IMR-90 (cell line): ENCODE results near the gene P4HA2. TPM values are rescaled to one million over a fixed set of nuclear protein-coding genes. Genes with fewer than 3 reads are reported as not detected.

Source experiments
- ATAC-seq: fragments of 200-7000 bp; cut with Tn5 transposase; 2 replicates; pipeline ENCODE4 v1.9.1; 2020; ENCODE audit warnings: low read depth, mild to moderate bottlenecking, moderate library complexity
- BruUV-seq: library from RNA; stranded (reverse); fragments of 400-500 nt; replicated peaks from 2 replicates; lab custom pipeline; 2021; lab: Mats Ljungman, UMichigan
- CTCF ChIA-PET: fragments of 300-600 bp; formaldehyde crosslinking; extraction: SDS; loops from one replicate; lab custom pipeline; 2021; ENCODE audit warnings: antibody characterized with exemption; lab: Yijun Ruan, JAX
- POLR2A ChIA-PET: fragments of 300-600 bp; sonication (Branson Sonifier 250); formaldehyde crosslinking; loops from one replicate; lab custom pipeline; 2022; ENCODE audit warnings: antibody characterized with exemption; ENCODE audit not compliant: unreplicated experiment; lab: Charles Lee
- DNase-seq: peaks from one replicate; pipeline ENCODE4 v3.0.0; 2013
- H2AFZ ChIP-seq: replicated peaks from 2 replicates; pipeline ENCODE3; 2013; ENCODE audit warnings: low read length, mild to moderate bottlenecking; ENCODE audit not compliant: poor library complexity
- H2AK5ac ChIP-seq: 2 replicates; pipeline ENCODE4 v1.6.1; 2013; ENCODE audit warnings: low read depth, low read length, inconsistent platforms
- H2AK9ac ChIP-seq: replicated peaks from 2 replicates; pipeline ENCODE3; 2013; ENCODE audit warnings: mild to moderate bottlenecking, low read depth, low read length, moderate library complexity; ENCODE audit not compliant: poor library complexity
- H2BK120ac ChIP-seq: 2 replicates; pipeline ENCODE4 v1.6.1; 2013; ENCODE audit warnings: low read depth, low read length, inconsistent platforms
- H2BK15ac ChIP-seq: 3 replicates; pipeline ENCODE4 v1.6.1; 2013; ENCODE audit warnings: low read depth, low read length, inconsistent platforms
- H2BK20ac ChIP-seq: 2 replicates; pipeline ENCODE4 v1.6.1; 2013; ENCODE audit warnings: low read depth, mild to moderate bottlenecking, inconsistent platforms, low read length, moderate library complexity
- H2BK5ac ChIP-seq: 2 replicates; pipeline ENCODE4 v1.6.1; 2013; ENCODE audit warnings: mild to moderate bottlenecking, low read depth, low read length, inconsistent platforms; ENCODE audit not compliant: poor library complexity, severe bottlenecking
- H3K14ac ChIP-seq: replicated peaks from 2 replicates; pipeline ENCODE4 v1.6.1; 2013; ENCODE audit warnings: low read depth, low read length, inconsistent platforms
- H3K18ac ChIP-seq: 2 replicates; pipeline ENCODE4 v1.6.1; 2013; ENCODE audit warnings: low read depth, low read length, control low read depth
- H3K23ac ChIP-seq: 2 replicates; pipeline ENCODE4 v1.6.1; 2013; ENCODE audit warnings: low read depth, low read length, inconsistent platforms
- H3K27ac ChIP-seq: 2 replicates; pipeline ENCODE4 v1.5.1; 2013; ENCODE audit warnings: mild to moderate bottlenecking, control low read depth, low read length; ENCODE audit not compliant: insufficient read depth
- H3K27me3 ChIP-seq: 2 replicates; pipeline ENCODE4 v1.6.1; 2013; ENCODE audit warnings: low read length; ENCODE audit not compliant: control insufficient read depth, insufficient read depth
- H3K36me3 ChIP-seq: 2 replicates; pipeline ENCODE4 v1.6.1; 2013; ENCODE audit warnings: low read length, mixed read lengths; ENCODE audit not compliant: control insufficient read depth, insufficient read depth
- H3K4ac ChIP-seq: 2 replicates; pipeline ENCODE4 v1.6.1; 2013; ENCODE audit warnings: low read depth, low read length, inconsistent platforms
- H3K4me1 ChIP-seq: 2 replicates; pipeline ENCODE4 v1.6.1; 2013; ENCODE audit warnings: low read length, mixed read lengths; ENCODE audit not compliant: control insufficient read depth, insufficient read depth
- H3K4me2 ChIP-seq: 2 replicates; pipeline ENCODE4 v1.6.1; 2013; ENCODE audit warnings: low read depth, mild to moderate bottlenecking, control low read depth, low read length, moderate library complexity
- H3K4me3 ChIP-seq: 2 replicates; pipeline ENCODE4 v1.5.1; 2013; ENCODE audit warnings: low read depth, mild to moderate bottlenecking, control low read depth, low read length, moderate library complexity; ENCODE audit not compliant: insufficient read depth
- H3K56ac ChIP-seq: 2 replicates; pipeline ENCODE4 v1.6.1; 2013; ENCODE audit warnings: low read length, inconsistent platforms; ENCODE audit not compliant: insufficient read depth; ENCODE audit errors: extremely low read depth
- H3K79me1 ChIP-seq, 2 experiments: 2 replicates each; pipeline ENCODE4 v1.6.1; 2013; ENCODE audit warnings: low read length in 2 of 2, inconsistent platforms in 1 of 2, low read depth in 1 of 2
- H3K9ac ChIP-seq: 2 replicates; pipeline ENCODE4 v1.6.1; 2013; ENCODE audit warnings: low read depth, low read length, control low read depth
- H3K9me1 ChIP-seq: 2 replicates; pipeline ENCODE4 v1.6.1; 2013; ENCODE audit warnings: low read length, inconsistent platforms; ENCODE audit not compliant: insufficient read depth
- H3K9me3 ChIP-seq: 2 replicates; pipeline ENCODE4 v1.6.1; 2013; ENCODE audit warnings: low read length; ENCODE audit not compliant: control insufficient read depth, insufficient read depth
- H4K20me1 ChIP-seq: 2 replicates; pipeline ENCODE4 v1.6.1; 2013; ENCODE audit warnings: low read length, inconsistent platforms; ENCODE audit not compliant: insufficient read depth
- H4K5ac ChIP-seq: 2 replicates; pipeline ENCODE4 v1.6.1; 2013; ENCODE audit warnings: mild to moderate bottlenecking, low read depth, low read length, control low read depth
- H4K8ac ChIP-seq, 2 experiments: 2 replicates each; pipeline ENCODE4 v1.6.1; 2013; ENCODE audit warnings: low read depth in 2 of 2, low read length in 2 of 2, control low read depth in 1 of 2, inconsistent platforms in 1 of 2
- H4K91ac ChIP-seq: 2 replicates; pipeline ENCODE4 v1.6.1; 2013; ENCODE audit warnings: low read depth, low read length, inconsistent platforms; ENCODE audit not compliant: insufficient read depth
- BHLHE40 ChIP-seq: fragments of 150-350 bp; IDR thresholded peaks from 2 replicates; pipeline ENCODE4 v1.6.1; 2016; ENCODE audit warnings: mild to moderate bottlenecking, low read depth, low read length
- CEBPB ChIP-seq: IDR thresholded peaks from 2 replicates; pipeline ENCODE4 v1.6.1; 2012; ENCODE audit warnings: low read depth, low read length, improper control_type of control experiment
- CHD1 ChIP-seq: IDR thresholded peaks from 2 replicates; pipeline ENCODE4 v1.6.1; 2012; ENCODE audit warnings: low read depth, low read length, improper control_type of control experiment
- FOS ChIP-seq: fragments of 150-350 bp; IDR thresholded peaks from 2 replicates; pipeline ENCODE4 v1.6.1; 2016; ENCODE audit warnings: low read depth, low read length
- MAFK ChIP-seq: IDR thresholded peaks from 2 replicates; pipeline ENCODE4 v1.6.1; 2012; ENCODE audit warnings: low read depth, low read length, improper control_type of control experiment
- MXI1 ChIP-seq: IDR thresholded peaks from 2 replicates; pipeline ENCODE4 v1.6.1; 2012; ENCODE audit warnings: low read depth, mild to moderate bottlenecking, low read length, moderate library complexity, borderline replicate concordance
- NFE2L2 ChIP-seq: fragments of 150-350 bp; IDR thresholded peaks from 2 replicates; pipeline ENCODE4 v1.6.1; 2016; ENCODE audit warnings: low read depth, mild to moderate bottlenecking, low read length
- RAD21 ChIP-seq: IDR thresholded peaks from 2 replicates; pipeline ENCODE4 v1.6.1; 2012; ENCODE audit warnings: low read length, improper control_type of control experiment
- SMC3 ChIP-seq: fragments of 150-350 bp; IDR thresholded peaks from 2 replicates; pipeline ENCODE4 v1.6.1; 2016; ENCODE audit warnings: low read depth, mild to moderate bottlenecking, antibody characterized with exemption, low read length, moderate library complexity
- whole genome bisulfite sequencing, 2 experiments: methylation state at CpG; one replicate each; pipeline versions ENCODE4 v1.1.5 to v1.1.7; 2013; ENCODE audit warnings: missing lambda C conversion rate in 2 of 2; ENCODE audit not compliant: insufficient read length in 1 of 2; ENCODE audit errors: extremely low coverage in 2 of 2; 5-methylcytosine and 5-hydroxymethylcytosine counted together
- dilution Hi-C: fragments of 300-500 bp; cut with HindIII; formaldehyde crosslinking; loops from one replicate; pipeline ENCODE4 v1.14.3; 2018; ENCODE audit warnings: low sequenced_read_pairs; ENCODE audit not compliant: unreplicated experiment
- in situ Hi-C: fragments of 300-500 bp; cut with MboI; formaldehyde crosslinking; loops from 3 replicates; pipeline ENCODE4 v1.14.3; 2019; ENCODE audit warnings: low sequenced_read_pairs, inconsistent platforms, mixed read lengths
- intact Hi-C: fragments of 100-400 bp; cut with micrococcal nuclease; formaldehyde crosslinking; loops from 2 replicates; pipeline ENCODE4 v1.10.0; 2022
- polyA plus RNA-seq, 3 experiments: library from polyadenylated mRNA; depleted of rRNA; stranded (reverse); fragments of >200 nt; gene quantifications; 2 replicates each; pipeline ENCODE4 v1.2.3, GENCODE V29; 2012; ENCODE audit warnings: low replicate concordance in 1 of 3
- total RNA-seq: library from RNA; depleted of rRNA; stranded (reverse); fragments of >200 nt; gene quantifications from 2 replicates; pipeline ENCODE4 v1.2.3, GENCODE V29; 2012
- TF ChIP-seq, protein P1 (sequence below): fragments of 150-350 bp; IDR thresholded peaks from 2 replicates; pipeline ENCODE4 v1.6.1; 2017; ENCODE audit warnings: mild to moderate bottlenecking, antibody characterized with exemption, low read length, low read depth
- TF ChIP-seq, protein P2 (sequence below): conservative IDR thresholded peaks from 2 replicates; pipeline ENCODE4 v1.5.1; 2012; ENCODE audit warnings: mild to moderate bottlenecking, low read depth, low read length, improper control_type of control experiment
- TF ChIP-seq, protein P3 (sequence below): fragments of 150-350 bp; IDR thresholded peaks from 2 replicates; pipeline ENCODE4 v1.6.1; 2016; ENCODE audit warnings: low read depth, mild to moderate bottlenecking, low read length, moderate library complexity, borderline replicate concordance

Gene P4HA2
- total and polyA plus RNA-seq, 2 of the 4 experiments (the other 2 are of a cell fraction), result 186 to 225 TPM

DNA sequence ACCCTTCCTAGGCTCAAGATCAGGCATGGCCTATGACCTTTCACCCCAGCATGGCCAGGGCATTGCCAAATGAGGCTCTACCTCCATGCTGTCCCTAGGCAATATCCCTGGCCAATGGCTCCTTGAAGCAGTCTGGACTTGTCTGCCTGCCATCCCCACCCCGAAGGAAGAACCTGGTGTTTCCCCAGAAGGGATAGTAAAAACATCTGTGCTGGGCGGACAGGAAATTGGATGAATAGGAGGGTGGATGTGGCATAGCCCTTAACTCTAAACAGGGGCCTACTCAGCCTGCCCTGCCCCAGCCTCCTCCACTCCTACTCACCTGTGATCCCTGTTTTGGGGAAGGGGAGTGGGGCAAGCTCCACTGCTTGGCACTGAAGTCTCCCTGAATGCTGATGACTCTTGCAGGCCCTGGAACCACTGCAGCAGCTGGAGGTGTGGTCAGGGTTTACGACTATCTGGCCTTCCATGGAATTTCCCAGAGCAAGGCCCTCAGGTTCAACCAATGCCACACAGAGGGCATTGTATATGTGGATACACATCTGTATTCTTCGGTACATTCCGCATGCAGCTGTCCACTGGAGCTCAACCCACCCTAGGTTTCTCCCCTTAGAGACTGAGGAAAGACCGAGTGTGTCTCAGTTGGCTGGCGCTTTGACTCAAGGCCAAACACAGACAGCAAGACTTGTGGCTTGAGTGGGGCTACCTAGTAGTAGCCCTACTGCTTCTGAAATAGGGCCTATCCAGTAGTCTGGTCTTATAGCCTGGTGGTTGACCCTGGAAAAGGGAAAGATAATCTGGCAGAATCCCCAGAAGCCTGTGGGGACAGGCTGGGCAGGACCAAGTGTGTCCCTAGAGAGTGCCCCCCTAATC lies 6.4 kb upstream of the P4HA2 start:
- no peak overlapping the region for H4K5ac ChIP-seq
- WGBS, 2 experiments, result no CpG with 5 or more reads among the region's 7 CpGs
- H3K4ac ChIP-seq, result no peak overlapping the region
- no peak overlapping the region for H3K4me3 ChIP-seq
- H3K27me3 ChIP-seq, result no peaks in the 10 kb centered on the region; the same call in 1 of the 2 replicates
- H3K27ac ChIP-seq, result no peak overlapping the region
- intact Hi-C loops (no loop called here), in situ Hi-C loops (no loop called here), dilution Hi-C loops (no loop called here)
- no peak overlapping the region for H4K8ac ChIP-seq
- no peak overlapping the region for H2AK5ac ChIP-seq
- H3K4me2 ChIP-seq, result no peak overlapping the region
- no peak for ATAC-seq
- no peak overlapping the region for H3K14ac ChIP-seq
- CTCF ChIA-PET, result no interaction called here
- H3K56ac ChIP-seq, result no peak overlapping the region
- DNase-seq, result no peak
- no peaks in the 10 kb centered on the region for H4K20me1 ChIP-seq
- H3K4me1 ChIP-seq, result no peaks in the 10 kb centered on the region
- no peak overlapping the region for H2BK120ac ChIP-seq
- H2BK20ac ChIP-seq, result no peak overlapping the region
- no peak for TF ChIP-seq SMC3
- no peak for TF ChIP-seq CEBPB
- TF ChIP-seq, protein P1, sequence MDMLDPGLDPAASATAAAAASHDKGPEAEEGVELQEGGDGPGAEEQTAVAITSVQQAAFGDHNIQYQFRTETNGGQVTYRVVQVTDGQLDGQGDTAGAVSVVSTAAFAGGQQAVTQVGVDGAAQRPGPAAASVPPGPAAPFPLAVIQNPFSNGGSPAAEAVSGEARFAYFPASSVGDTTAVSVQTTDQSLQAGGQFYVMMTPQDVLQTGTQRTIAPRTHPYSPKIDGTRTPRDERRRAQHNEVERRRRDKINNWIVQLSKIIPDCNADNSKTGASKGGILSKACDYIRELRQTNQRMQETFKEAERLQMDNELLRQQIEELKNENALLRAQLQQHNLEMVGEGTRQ, result no peak
- TF ChIP-seq CHD1, result no peak
- TF ChIP-seq, protein P2, sequence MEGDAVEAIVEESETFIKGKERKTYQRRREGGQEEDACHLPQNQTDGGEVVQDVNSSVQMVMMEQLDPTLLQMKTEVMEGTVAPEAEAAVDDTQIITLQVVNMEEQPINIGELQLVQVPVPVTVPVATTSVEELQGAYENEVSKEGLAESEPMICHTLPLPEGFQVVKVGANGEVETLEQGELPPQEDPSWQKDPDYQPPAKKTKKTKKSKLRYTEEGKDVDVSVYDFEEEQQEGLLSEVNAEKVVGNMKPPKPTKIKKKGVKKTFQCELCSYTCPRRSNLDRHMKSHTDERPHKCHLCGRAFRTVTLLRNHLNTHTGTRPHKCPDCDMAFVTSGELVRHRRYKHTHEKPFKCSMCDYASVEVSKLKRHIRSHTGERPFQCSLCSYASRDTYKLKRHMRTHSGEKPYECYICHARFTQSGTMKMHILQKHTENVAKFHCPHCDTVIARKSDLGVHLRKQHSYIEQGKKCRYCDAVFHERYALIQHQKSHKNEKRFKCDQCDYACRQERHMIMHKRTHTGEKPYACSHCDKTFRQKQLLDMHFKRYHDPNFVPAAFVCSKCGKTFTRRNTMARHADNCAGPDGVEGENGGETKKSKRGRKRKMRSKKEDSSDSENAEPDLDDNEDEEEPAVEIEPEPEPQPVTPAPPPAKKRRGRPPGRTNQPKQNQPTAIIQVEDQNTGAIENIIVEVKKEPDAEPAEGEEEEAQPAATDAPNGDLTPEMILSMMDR, result no peak
- no peak for TF ChIP-seq BHLHE40
- TF ChIP-seq FOS, result no peak
- TF ChIP-seq NFE2L2, result no peak
- no peak for TF ChIP-seq MAFK
- TF ChIP-seq MXI1, result no peak
- TF ChIP-seq RAD21, result no peak
- TF ChIP-seq, protein P3, sequence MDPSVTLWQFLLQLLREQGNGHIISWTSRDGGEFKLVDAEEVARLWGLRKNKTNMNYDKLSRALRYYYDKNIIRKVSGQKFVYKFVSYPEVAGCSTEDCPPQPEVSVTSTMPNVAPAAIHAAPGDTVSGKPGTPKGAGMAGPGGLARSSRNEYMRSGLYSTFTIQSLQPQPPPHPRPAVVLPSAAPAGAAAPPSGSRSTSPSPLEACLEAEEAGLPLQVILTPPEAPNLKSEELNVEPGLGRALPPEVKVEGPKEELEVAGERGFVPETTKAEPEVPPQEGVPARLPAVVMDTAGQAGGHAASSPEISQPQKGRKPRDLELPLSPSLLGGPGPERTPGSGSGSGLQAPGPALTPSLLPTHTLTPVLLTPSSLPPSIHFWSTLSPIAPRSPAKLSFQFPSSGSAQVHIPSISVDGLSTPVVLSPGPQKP, result no peak
- H2AFZ ChIP-seq, result no peak overlapping the region
- 0 out of 2 replicates have a peak, but pooled peaks cover 3% of the 10 kb centered on the region for H3K9me1 ChIP-seq
- H3K9me3 ChIP-seq, result no peaks in the 10 kb centered on the region
- no peak overlapping the region for H2BK15ac ChIP-seq
- H3K18ac ChIP-seq, result no peak overlapping the region
- no peak overlapping the region for H2AK9ac ChIP-seq
- no peaks in the 10 kb centered on the region for H3K79me1 ChIP-seq
- BruUV-seq, result no TSS peak
- H4K91ac ChIP-seq, result no peak overlapping the region
- H3K9ac ChIP-seq, result no peak overlapping the region
- H3K36me3 ChIP-seq, result no peaks in the 10 kb centered on the region
- H2BK5ac ChIP-seq, result no peak overlapping the region
- no peak overlapping the region for H3K23ac ChIP-seq
- POLR2A ChIA-PET, result no interaction called here
